HG02798 (cell line): ENCODE results near the gene DNAAF5.
"Not testable (repeated sequence)": the region's sequence is repeated elsewhere in the genome, so short reads cannot be mapped to it uniquely, and the experiment has no call there.

Source experiments
- ATAC-seq: cut with Tn5 transposase; IDR thresholded peaks from one replicate; pipeline ENCODE4 v1.9.1; 2021; ENCODE audit warnings: mild to moderate bottlenecking; ENCODE audit not compliant: unreplicated experiment, poor library complexity

The DNAAF5 gene

GRCh38 chr7:778271-778967 is 51.9 kb downstream of the DNAAF5 start:
- no peak for ATAC-seq

DNA sequence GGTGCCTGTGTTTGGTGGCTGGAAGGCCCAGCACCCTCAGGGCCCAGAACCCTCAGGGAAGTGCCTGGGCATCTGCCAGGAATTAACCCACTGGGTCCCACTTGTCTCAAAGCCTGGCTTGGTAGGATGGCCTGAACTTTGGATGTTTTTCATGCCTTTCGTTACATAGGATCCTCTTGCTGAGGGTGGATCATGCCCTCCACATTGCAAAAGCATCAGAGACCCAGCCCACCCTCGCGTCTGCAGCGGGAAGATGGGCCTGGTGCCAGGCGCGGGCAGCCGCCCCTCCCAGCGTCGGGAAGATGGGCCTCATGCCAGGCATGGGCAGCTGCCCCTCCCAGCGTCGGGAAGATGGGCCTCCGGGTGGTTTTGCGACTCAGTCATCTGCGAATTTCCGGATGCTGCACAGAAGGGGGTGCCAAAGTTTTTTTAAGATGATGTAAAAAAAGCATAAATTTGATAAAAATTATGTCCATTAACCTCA is 52.5 kb downstream of the DNAAF5 start:
- no peak for ATAC-seq

DNA sequence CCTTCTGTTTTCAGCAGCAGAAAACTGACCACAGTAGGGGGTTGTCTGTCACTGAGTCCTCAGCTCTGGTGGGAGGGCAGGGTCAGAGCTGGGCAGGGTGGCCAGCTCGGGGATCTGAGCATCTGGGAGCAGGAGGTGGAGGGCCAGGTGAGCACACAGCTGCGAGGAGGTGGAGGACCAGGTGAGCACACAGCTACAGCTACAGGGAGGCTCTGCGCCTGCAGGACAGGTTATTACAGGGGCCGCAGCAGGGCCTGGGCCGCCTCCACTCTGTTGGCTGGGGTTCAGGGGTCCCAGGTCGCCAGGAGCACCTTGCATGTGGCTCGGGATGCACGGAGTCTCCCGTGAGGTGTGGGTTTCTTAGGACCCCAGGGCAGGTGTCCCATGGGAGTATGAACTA is 53.0 kb downstream of the DNAAF5 start:
- ATAC-seq = no peak

DNA sequence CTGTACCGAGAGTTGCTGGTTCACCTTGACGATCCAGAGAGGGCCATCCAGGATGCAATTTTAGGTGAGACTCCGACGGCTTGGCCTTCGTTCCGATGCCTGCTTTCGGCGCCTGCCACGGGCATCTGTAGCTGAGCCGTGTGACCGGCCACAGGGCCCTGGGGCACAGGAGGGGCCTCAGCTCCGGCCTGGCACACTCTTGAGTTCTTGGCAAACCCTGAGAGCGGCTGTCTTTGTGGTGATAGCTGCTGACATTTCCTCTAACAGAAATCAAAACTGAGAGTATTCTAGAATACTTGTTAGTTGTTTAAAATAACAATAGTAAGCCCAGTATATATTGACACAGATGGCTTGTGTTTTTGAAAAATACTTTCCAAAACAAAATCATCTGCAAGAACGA is 53.6 kb downstream of the DNAAF5 start:
- no peak for ATAC-seq

DNA sequence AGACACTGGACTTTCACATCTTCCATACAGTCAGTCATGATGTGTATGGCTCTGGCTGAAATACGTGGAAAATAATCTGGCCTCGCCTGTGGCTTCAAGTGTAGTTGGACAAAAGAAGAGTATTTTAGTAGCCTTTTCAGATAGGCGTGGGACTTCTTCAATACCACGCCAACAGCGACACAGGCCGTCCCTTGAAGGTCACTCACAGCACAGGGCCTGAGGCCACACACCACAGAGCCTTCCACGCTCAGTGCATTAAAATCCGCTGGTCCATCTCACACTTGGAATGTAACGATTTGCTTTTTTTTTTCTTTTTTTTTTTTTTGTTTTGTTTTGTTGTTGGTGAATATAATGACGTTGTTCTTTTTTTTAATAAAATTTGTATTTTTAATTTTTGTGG is 54.0 kb downstream of the DNAAF5 start:
- ATAC-seq = no peak

- no peak for ATAC-seq
Measured at GRCh38 chr7:781186-781849, 54.8 kb downstream of the DNAAF5 start.

DNA sequence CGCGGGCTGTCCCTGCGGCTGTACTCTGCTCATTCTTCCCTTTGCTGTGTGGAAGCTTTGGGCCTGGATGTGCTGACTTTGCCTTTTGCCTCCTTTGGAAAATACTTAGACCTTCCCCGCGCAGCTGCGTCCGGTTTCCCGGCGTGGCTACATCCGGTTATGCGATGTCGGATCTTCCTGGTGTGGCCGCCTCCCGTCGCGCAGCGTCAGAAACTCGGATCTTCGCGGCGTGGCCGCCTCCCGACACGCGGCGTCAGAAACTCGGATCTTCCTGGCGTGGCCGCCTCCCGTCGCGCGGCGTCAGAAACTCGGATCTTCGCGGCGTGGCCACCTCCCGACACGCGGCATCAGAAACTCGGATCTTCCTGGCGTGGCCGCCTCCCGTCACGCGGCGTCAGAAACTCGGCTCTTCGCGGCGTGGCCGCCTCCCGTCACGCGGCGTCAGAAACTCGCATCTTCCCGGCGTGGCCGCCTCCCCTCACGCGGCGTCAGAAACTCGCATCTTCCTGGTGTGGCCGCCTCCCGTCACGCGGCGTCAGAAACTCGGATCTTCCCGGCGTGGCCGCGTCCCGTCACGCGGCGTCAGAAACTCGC is 55.5 kb downstream of the DNAAF5 start:
- no peak for ATAC-seq

DNA sequence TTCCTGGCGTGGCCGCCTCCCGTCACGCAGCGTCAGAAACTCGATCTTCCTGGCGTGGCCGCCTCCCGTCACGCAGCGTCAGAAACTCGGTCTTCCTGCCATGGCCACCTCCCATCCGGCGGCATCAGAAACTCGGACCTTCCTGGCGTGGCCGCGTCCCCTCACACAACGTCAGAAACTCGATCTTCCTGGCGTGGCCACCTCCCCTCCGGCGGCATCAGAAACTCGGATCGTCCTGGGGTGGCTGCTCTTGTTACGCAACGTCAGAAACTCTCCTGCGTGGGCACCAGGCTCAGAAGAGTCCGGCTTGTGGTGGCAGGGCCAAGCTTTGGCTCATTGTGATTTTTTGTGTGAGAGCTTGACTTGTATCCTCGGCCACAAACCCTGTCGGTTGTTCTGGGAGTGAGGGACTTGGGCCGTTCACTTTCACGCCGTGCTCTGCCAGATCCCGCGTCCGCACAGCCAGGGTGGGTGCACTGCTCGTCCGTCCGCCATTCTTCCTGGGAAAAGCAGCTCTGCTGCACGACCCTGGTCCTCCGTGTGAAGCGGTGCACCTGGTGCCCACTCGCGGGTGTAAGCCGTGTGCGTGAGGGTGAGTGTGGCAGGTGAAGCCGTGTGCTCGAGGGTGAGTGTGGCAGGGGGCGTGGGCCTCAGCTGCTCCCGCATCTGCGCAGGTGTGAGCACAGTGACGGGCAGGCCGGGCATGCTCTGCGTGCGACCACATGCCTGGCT is 56.4 kb downstream of the DNAAF5 start:
- no peak for ATAC-seq

DNA sequence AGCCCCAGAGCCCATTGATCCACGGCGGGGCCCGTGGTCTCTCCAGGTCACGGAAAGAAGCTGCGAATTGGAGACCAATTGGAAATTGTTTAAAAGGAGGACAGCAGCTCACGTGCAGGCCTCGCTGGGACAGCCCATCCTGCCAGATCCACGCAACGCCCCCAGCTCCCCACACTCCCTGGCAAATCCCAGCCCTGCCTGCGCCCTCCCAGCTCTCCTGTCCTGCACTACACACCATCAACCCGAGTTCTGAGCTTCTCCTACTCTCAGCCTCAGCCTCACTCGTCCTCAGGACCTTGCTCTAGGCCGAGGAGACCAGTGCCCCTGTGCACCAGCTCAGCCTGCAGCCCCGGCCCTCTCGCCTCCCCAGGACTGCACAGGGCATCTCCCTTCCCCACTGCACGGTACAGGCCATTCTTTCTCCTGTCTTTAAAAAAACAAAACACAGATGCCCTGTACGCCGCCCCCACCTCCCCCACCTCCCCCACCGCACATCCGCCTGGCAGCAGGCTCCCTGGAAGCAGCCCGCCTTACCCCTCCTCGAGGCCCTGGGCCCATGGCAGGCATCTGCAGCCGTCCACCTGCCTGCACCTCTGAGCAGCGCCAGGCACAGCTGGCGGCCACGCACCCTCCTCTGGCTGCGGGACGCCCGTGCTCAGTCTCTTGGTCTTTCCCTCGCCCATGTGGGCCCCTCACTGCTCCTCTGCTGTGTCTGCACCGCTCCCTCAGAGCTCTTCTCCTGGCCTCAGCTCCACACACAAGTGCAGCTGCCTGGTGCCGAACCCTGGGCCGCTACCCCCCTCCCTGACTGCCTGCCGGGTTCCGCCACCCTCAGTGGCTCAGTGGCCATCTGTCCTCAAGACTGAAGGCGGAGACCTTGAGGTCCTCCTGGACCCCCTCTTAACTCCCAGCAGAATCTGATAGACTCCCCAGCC is 57.3 kb downstream of the DNAAF5 start:
- ATAC-seq = no peak

DNA sequence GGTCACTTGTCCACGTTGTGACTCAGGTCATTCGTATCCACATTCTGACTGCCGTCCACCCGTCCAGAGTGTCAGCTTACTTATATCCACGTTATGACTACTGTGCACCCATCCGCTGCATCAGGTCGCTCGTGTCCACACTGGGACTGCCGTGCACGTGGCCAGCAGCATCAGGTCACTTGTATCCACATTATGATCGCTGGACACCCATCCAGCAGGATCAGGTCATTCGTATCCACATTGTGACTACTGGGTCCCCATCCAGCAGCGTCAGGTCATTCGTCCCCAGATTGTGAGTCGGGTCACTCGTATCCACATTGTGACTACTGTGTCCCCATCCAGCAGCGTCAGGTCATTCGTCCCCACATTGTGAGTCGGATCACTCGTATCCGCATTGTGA is 58.5 kb downstream of the DNAAF5 start:
- ATAC-seq = no peak

DNA sequence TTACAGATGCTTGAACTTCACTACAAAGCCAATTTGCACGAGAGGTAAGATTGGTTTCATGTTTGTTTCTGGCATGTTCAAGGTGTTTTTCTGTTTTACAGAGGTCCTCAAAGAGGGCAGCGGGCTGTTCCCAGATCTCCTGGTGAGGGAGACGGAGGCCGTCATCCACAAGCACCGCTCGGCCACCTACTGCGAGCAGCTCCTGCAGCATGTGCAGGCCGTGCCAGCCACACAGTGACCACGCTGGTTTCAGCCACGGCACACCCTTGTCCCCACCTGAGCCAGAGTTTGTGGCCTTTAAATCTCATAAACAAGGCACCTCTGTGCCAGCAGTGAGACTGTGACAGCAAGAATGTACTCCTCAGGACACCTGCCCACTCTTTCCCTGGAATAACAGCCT is 58.9 kb downstream of the DNAAF5 start:
- no peak for ATAC-seq

- no peak for ATAC-seq
Measured at GRCh38 chr7:786472-787255, 60.2 kb downstream of the DNAAF5 start.

- ATAC-seq = no peak
Measured at GRCh38 chr7:787332-788240, 61.1 kb downstream of the DNAAF5 start.

DNA sequence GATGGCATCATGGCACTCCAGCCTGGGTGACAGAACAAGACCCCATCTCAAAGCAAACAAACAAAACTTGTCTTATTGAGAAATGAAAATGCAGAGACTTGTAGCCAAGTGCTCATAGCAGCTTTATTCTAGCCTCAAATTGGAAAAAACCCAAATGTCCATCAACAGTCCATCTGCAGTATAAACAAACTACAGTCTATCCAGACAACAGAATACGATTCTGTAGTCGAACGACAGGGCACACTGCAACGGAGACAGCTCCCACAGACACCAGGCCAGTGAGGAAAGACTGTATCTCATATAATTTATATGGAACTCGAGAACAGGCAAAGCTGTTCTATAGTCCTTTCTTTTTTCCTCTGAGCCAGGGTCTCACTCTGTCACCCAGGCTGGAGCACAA is 65.0 kb downstream of the DNAAF5 start:
- no peak for ATAC-seq

DNA sequence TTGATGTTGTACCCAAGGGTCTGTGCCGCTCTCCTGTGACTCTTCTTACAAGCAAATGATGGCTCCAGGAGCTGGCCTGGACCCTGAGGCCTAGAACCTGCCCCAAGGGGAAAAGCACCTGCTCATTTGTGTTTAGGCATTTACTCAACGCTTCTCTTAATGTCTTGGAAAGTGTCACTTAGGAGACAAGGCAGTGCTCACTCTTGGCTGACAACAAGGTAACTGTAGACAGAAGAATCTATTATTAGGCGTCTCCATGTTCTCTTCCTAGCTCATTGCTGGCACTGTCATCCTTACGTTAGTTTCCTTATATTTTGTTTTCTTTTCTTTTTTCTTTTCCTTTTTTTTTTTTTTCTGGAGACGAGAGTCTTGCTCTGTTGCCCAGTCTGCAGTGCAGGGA is 67.7 kb downstream of the DNAAF5 start:
- ATAC-seq = no peak

GRCh38 chr7:794671-795329 is 68.3 kb downstream of the DNAAF5 start:
- ATAC-seq = no peak

DNA sequence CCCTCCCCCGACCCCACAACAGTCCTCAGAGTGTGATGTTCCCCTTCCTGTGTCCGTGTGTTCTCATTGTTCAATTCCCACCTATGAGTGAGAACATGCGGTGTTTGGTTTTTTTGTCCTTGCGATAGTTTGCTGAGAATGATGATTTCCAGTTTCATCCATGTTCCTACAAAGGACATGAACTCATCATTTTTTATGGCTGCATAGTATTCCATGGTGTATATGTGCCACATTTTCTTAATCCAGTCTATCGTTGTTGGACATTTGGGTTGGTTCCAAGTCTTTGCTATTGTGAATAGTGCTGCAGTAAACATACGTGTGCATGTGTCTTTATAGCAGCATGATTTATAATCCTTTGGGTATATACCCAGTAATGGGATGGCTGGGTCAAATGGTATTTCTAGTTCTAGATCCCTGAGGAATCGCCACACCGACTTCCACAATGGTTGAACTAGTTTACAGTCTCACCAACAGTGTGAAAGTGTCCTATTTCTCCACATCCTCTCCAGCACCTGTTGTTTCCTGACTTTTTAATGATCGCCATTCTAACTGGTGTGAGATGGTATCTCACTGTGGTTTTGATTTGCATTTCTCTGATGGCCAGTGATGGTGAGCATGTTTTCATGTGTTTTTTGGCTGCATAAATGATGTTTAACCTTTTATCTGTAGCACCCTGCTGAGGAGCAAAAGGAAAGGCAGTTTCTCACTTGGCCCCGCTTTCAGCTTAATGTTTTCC is 70.1 kb downstream of the DNAAF5 start:
- ATAC-seq = not testable (repeated sequence)
